Measurements from ENCODE around the gene PAPOLA. TPM values are rescaled to one million over a fixed set of nuclear protein-coding genes. Genes with fewer than 3 reads are reported as not detected.

The PAPOLA gene
- total RNA-seq, 4 donors from 2014 or later, result 111 to 167 (median 134) TPM

- Histone ChIP-seq H3K4me1 (peaks cover 9 to 79% (median 38%) of the 10 kb centered on the region in 3 donors), H3K27me3 (no peaks in the 10 kb centered on the region), H3K36me3 (no peaks in the 10 kb centered on the region), H3K9me3 (no peaks in the 10 kb centered on the region), H3K4me3 (no peak overlapping the region), H3K27ac (no peak overlapping the region)
- no peak for ATAC-seq
- TF ChIP-seq EP300 (IDR thresholded peaks at IDR 0.05) (no peak), CTCF (IDR thresholded peaks at IDR 0.05) (no peak), POLR2AphosphoS5 (IDR thresholded peaks at IDR 0.05) (no peak), POLR2A (IDR thresholded peaks at IDR 0.05) (no peak)
- WGBS, 2 donors (ENCODE audit: low coverage in 1 of 2), result 88 to 96% methylated on average over 4 to 5 of the region's 5 CpGs
Measured at GRCh38 chr14:96508900-96509299, 6.7 kb downstream of the PAPOLA start.

- Histone ChIP-seq H3K36me3 (no peaks in the 10 kb centered on the region), H3K9me3 (no peaks in the 10 kb centered on the region), H3K4me1 (peaks cover 5 to 79% (median 33%) of the 10 kb centered on the region in 3 donors), H3K4me3 (no peak overlapping the region), H3K27me3 (no peaks in the 10 kb centered on the region), H3K27ac (no peak overlapping the region)
- TF ChIP-seq CTCF (IDR thresholded peaks at IDR 0.05), result no peak
- TF ChIP-seq POLR2AphosphoS5 (IDR thresholded peaks at IDR 0.05), result no peak
- TF ChIP-seq POLR2A (IDR thresholded peaks at IDR 0.05), result no peak
- TF ChIP-seq EP300 (IDR thresholded peaks at IDR 0.05), result no peak
- ATAC-seq, result no peak
- WGBS, 2 donors (ENCODE audit: low coverage in 1 of 2), result 82 to 86% methylated on average over 6 of the region's 6 CpGs
Measured at GRCh38 chr14:96509457-96510090, 7.4 kb downstream of the PAPOLA start.

- ATAC-seq, result no peak
- WGBS, 2 donors (ENCODE audit: low coverage in 1 of 2), result 93 to 96% methylated on average over 5 to 7 of the region's 7 CpGs
- no peak overlapping the region for H3K4me3 ChIP-seq
- H3K27me3 ChIP-seq, result no peaks in the 10 kb centered on the region
- TF ChIP-seq POLR2A (IDR thresholded peaks at IDR 0.05) (no peak), CTCF (IDR thresholded peaks at IDR 0.05) (no peak), POLR2AphosphoS5 (IDR thresholded peaks at IDR 0.05) (no peak), EP300 (IDR thresholded peaks at IDR 0.05) (no peak)
- H3K9me3 ChIP-seq, result no peaks in the 10 kb centered on the region
- H3K27ac ChIP-seq, result no peak overlapping the region
- H3K36me3 ChIP-seq, result no peaks in the 10 kb centered on the region
- peaks cover 16 to 79% (median 25%) of the 10 kb centered on the region in 3 donors for H3K4me1 ChIP-seq
Measured at GRCh38 chr14:96511146-96511545, 9.0 kb downstream of the PAPOLA start.

- 86 to 88% methylated on average over 1 of the region's 1 CpG for WGBS, 2 donors (ENCODE audit: low coverage in 1 of 2)
- H3K9me3 ChIP-seq, result no peaks in the 10 kb centered on the region
- no peak for ATAC-seq
- TF ChIP-seq CTCF (IDR thresholded peaks at IDR 0.05), result no peak
- TF ChIP-seq POLR2A (IDR thresholded peaks at IDR 0.05), result no peak
- TF ChIP-seq EP300 (IDR thresholded peaks at IDR 0.05), result no peak
- no peak for TF ChIP-seq POLR2AphosphoS5 (IDR thresholded peaks at IDR 0.05)
- no peaks in the 10 kb centered on the region for H3K36me3 ChIP-seq
- no peak overlapping the region for H3K4me3 ChIP-seq
- no peak overlapping the region for H3K27ac ChIP-seq
- H3K4me1 ChIP-seq, result peaks cover 16 to 84% (median 29%) of the 10 kb centered on the region in 3 donors
- H3K27me3 ChIP-seq, result no peaks in the 10 kb centered on the region
Measured at GRCh38 chr14:96511667-96512066, 9.5 kb downstream of the PAPOLA start.

GRCh38 chr14:96512122-96512521 lies 9.9 kb downstream of the PAPOLA start:
- H3K4me1 ChIP-seq, result peaks cover 16 to 89% (median 29%) of the 10 kb centered on the region in 3 donors
- ATAC-seq, result no peak
- TF ChIP-seq POLR2AphosphoS5 (IDR thresholded peaks at IDR 0.05) (no peak), EP300 (IDR thresholded peaks at IDR 0.05) (no peak), POLR2A (IDR thresholded peaks at IDR 0.05) (no peak), CTCF (IDR thresholded peaks at IDR 0.05) (no peak)

More at GRCh38 chr14:96512122-96512521, 9.9 kb downstream of the PAPOLA start:
- 69 to 80% methylated on average over 2 of the region's 2 CpGs for WGBS, 2 donors (ENCODE audit: low coverage in 1 of 2)
- no peak overlapping the region for H3K27ac ChIP-seq
- no peaks in the 10 kb centered on the region for H3K9me3 ChIP-seq
- no peaks in the 10 kb centered on the region for H3K27me3 ChIP-seq
- no peaks in the 10 kb centered on the region for H3K36me3 ChIP-seq
- H3K4me3 ChIP-seq, result no peak overlapping the region

All from gastroesophageal sphincter (tissue), 4 donors.